ENCODE results near the gene HTATIP2. TPM values are rescaled to one million over a fixed set of nuclear protein-coding genes. Genes with fewer than 3 reads are reported as not detected.

HTATIP2 gene
- total RNA-seq, 4 donors from 2014 or later, result 27.7 to 56.4 (median 49.8) TPM

DNA sequence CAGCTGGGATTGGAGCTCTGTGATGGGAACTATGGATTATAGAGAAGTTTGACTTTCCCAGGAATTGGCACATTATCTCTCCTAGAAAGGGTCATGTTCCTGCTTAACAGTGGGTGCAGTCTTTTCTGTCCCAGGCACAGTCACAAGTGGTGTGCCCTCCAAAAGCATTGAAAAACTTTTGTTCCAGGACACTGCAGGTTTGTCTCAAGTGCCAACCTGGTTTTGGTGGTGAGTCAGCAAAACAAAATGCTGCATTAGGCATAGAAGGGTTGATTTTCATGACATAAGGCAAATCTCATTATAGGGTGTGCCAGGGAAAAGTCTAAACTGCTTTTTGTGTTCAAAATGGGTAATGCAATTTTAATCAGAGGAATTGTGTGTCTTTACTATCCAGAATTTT, 4.9 kb downstream of the HTATIP2 start:
- Histone ChIP-seq H3K36me3 (peaks cover 0 to 22% of the 10 kb centered on the region in 2 donors), H3K27me3 (no peaks in the 10 kb centered on the region), H3K4me1 (peaks cover 0 to 44% (median 6%) of the 10 kb centered on the region in 3 donors), H3K4me3 (no peak overlapping the region), H3K27ac (peak overlapping the region in 1 of 4 donors; percentile 57), H3K9me3 (no peaks in the 10 kb centered on the region)
- ATAC-seq, result no peak
- TF ChIP-seq, protein P1, sequence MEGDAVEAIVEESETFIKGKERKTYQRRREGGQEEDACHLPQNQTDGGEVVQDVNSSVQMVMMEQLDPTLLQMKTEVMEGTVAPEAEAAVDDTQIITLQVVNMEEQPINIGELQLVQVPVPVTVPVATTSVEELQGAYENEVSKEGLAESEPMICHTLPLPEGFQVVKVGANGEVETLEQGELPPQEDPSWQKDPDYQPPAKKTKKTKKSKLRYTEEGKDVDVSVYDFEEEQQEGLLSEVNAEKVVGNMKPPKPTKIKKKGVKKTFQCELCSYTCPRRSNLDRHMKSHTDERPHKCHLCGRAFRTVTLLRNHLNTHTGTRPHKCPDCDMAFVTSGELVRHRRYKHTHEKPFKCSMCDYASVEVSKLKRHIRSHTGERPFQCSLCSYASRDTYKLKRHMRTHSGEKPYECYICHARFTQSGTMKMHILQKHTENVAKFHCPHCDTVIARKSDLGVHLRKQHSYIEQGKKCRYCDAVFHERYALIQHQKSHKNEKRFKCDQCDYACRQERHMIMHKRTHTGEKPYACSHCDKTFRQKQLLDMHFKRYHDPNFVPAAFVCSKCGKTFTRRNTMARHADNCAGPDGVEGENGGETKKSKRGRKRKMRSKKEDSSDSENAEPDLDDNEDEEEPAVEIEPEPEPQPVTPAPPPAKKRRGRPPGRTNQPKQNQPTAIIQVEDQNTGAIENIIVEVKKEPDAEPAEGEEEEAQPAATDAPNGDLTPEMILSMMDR (IDR thresholded peaks at IDR 0.05), result no peak
- no peak for TF ChIP-seq POLR2AphosphoS5 (IDR thresholded peaks at IDR 0.05)
- no peak for TF ChIP-seq POLR2A (IDR thresholded peaks at IDR 0.05)
- TF ChIP-seq EP300 (IDR thresholded peaks at IDR 0.05), result no peak

DNA sequence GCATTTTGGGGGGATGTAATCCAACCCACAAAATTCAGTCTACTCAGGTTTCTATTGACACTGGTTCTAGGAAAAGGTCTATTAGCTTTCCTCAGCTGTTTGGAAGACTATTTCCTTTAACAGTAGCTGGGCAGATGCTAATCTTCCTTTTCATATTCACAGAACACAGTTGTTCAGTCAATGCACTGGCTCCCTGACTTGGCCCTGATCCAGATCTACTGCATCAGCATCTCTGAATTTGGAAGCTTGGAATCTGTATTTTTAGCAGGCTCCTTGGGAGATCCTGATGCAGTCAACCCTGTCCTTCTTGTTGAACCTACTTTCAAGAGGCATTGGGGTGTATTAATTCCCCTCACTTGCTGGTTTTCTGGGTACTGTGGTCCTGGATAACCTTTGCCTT, 6.3 kb downstream of the HTATIP2 start:
- H3K36me3 ChIP-seq, result peaks cover 0 to 24% of the 10 kb centered on the region in 2 donors
- H3K27me3 ChIP-seq, result no peaks in the 10 kb centered on the region
- H3K4me1 ChIP-seq, result peaks cover 0 to 35% (median under 1%) of the 10 kb centered on the region in 3 donors
- TF ChIP-seq EP300 (IDR thresholded peaks at IDR 0.05) (no peak), POLR2A (IDR thresholded peaks at IDR 0.05) (no peak), POLR2AphosphoS5 (IDR thresholded peaks at IDR 0.05) (no peak)
- TF ChIP-seq, protein P1 (IDR thresholded peaks at IDR 0.05), result no peak
- no peaks in the 10 kb centered on the region for H3K9me3 ChIP-seq
- H3K27ac ChIP-seq, result no peak overlapping the region
- no peak for ATAC-seq
- no peak overlapping the region for H3K4me3 ChIP-seq

DNA sequence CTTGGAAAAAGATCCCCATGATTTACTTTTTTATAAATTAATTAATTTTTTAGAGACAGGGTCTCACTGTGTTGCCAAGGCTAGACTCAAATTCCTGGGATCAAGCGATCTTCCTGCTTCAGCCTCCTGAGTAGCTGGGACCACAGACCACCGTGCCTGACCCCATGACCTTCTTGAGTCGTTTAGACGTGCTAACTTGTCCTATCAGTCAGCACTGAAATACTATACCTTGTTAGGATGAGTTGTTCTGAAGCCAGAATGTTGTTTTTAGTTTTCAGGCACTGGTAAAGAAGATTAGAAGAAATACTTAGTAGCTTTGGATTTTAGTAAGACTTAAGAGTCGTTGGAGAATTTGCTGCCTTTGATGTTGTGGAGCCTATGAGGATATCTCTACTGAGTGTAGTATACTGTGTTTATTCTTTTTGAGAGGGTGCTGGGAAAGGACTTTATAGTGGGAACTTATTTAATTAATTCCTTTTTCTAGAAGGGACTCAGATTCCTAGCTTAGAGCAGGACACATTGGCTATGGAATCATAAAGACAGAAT, 8.6 kb downstream of the HTATIP2 start:
- H3K9me3 ChIP-seq, result no peaks in the 10 kb centered on the region
- no peak overlapping the region for H3K4me3 ChIP-seq
- no peaks in the 10 kb centered on the region for H3K27me3 ChIP-seq
- TF ChIP-seq, protein P1 (IDR thresholded peaks at IDR 0.05), result no peak
- TF ChIP-seq POLR2AphosphoS5 (IDR thresholded peaks at IDR 0.05) (no peak), EP300 (IDR thresholded peaks at IDR 0.05) (no peak), POLR2A (IDR thresholded peaks at IDR 0.05) (no peak)
- H3K27ac ChIP-seq, result no peak overlapping the region
- no peak for ATAC-seq
- peaks cover 0 to 47% of the 10 kb centered on the region in 2 donors for H3K36me3 ChIP-seq
- peaks cover 0 to 14% (median 0%) of the 10 kb centered on the region in 3 donors for H3K4me1 ChIP-seq
- WGBS, 2 donors (ENCODE audit: low coverage in 1 of 2), result 37 to 60% methylated on average over 5 of the region's 5 CpGs

DNA sequence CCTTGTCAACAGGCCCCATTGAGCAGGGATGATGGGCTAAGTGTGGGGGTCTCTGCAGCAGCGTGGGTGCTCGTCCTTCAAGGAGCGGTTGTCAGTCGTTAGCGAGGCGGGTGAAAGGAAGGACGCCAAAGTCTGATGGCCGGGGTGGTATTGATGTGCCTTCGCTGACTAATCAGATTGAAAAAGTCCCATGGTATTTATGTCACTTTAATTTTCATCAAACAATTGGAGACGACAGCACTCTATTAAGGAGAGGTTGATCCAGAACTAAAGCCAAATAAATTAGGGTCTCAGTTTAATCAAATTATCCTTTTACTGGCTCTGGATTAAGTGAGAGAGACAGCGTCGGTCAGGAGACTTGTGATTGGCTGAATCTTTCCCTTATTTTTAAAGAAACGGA, 9.6 kb downstream of the HTATIP2 start:
- Histone ChIP-seq H3K27me3 (no peaks in the 10 kb centered on the region), H3K36me3 (peaks cover 0 to 55% of the 10 kb centered on the region in 2 donors), H3K9me3 (no peaks in the 10 kb centered on the region), H3K4me3 (no peak overlapping the region), H3K27ac (no peak overlapping the region), H3K4me1 (peaks cover 0 to 5% (median 0%) of the 10 kb centered on the region in 3 donors)
- ATAC-seq, result no peak
- TF ChIP-seq POLR2AphosphoS5 (IDR thresholded peaks at IDR 0.05) (no peak), EP300 (IDR thresholded peaks at IDR 0.05) (no peak), POLR2A (IDR thresholded peaks at IDR 0.05) (no peak)
- TF ChIP-seq, protein P1 (IDR thresholded peaks at IDR 0.05), result no peak
- 84% methylated on average over 11 to 13 of the region's 13 CpGs for WGBS, 2 donors (ENCODE audit: low coverage in 1 of 2)

DNA sequence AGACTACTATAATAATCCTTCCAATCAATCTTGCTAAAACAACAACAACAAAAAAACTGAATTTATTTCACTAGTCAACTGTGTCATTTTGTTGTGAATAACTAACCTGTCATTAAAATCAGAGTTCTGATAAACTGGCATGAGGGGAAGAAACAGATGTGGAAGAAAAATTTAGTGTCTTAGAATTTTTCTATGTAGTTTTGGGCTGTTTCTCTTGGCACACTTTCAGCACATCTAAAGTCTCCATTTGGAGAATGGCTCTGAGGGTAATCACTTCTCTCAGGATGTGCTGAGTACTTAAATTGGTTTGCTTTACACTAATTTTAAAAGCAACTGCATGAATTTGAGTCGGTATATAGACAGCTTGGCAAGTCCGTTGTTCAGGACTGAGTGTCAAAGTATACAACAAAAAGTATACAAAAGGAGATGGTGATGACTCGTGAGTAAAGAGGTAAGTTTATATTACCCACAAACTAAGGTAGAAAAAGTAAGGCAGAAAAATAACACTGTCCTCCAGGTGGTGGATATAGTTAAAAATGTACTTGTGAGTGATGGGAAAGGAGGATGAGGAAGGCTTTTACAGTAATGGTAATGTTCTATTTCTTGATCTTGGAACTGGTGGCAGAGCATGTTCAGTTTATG, 10.2 kb downstream of the HTATIP2 start:
- no peaks in the 10 kb centered on the region for H3K27me3 ChIP-seq
- no peak for ATAC-seq
- no peak overlapping the region for H3K4me3 ChIP-seq
- no peaks in the 10 kb centered on the region for H3K9me3 ChIP-seq
- peaks cover 0 to 57% of the 10 kb centered on the region in 2 donors for H3K36me3 ChIP-seq
- WGBS, 2 donors (ENCODE audit: low coverage in 1 of 2), result 48 to 65% methylated on average over 3 of the region's 3 CpGs
- no peaks in the 10 kb centered on the region for H3K4me1 ChIP-seq
- no peak for TF ChIP-seq POLR2AphosphoS5 (IDR thresholded peaks at IDR 0.05)
- TF ChIP-seq EP300 (IDR thresholded peaks at IDR 0.05), result no peak
- TF ChIP-seq, protein P1 (IDR thresholded peaks at IDR 0.05), result no peak
- TF ChIP-seq POLR2A (IDR thresholded peaks at IDR 0.05), result no peak
- no peak overlapping the region for H3K27ac ChIP-seq
